Dermis microvascular lymphatic vessel endothelial cell (primary cell): ENCODE data around the gene RIMBP2. TPM values are rescaled to one million over a fixed set of nuclear protein-coding genes. Genes with fewer than 3 reads are reported as not detected.
"Not testable (repeated sequence)": the region's sequence is repeated elsewhere in the genome, so short reads cannot be mapped to it uniquely, and the experiment has no call there.

Experiments used
- DNase-seq, 2 donors: peaks; one replicate each; pipeline versions ENCODE4 v3.0.0 to v3.0.0-alpha.2; 2010; ENCODE audit warnings: low read depth in 2 of 2
- total RNA-seq: library from RNA; depleted of rRNA; stranded (reverse); fragments of >200 nt; gene quantifications from 2 replicates; pipeline ENCODE4 v1.2.1, GENCODE V29; 2014

The RIMBP2 gene
- total RNA-seq, 1 donor from 2014 or later: not detected

DNA sequence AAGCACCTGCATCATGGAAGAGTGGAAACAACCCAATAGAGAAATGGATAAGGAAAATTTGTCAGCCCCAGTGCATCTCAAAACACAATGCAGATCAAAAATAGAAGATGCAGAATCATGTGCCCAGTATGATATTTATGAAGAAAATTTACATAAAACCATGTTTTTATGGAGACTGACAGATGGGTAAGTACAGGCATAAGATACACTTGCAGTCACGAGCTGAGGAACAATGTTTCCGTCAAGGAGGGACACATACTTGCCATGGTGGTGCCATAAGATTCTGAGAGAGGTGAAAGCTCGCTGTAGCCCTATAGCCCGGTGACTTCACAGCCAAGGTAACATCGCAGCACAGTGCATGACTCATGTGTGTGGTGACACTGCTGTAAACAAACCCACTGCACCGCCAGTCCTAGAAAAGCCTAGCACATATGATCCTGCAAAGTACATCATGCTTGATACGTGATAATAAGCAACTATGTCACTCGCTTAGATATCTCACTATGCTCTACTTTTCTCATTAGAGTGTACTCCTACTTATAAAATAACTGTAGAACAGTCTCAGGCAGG, 112.6 kb downstream of the RIMBP2 start:
- DNase-seq: no peak

DNA sequence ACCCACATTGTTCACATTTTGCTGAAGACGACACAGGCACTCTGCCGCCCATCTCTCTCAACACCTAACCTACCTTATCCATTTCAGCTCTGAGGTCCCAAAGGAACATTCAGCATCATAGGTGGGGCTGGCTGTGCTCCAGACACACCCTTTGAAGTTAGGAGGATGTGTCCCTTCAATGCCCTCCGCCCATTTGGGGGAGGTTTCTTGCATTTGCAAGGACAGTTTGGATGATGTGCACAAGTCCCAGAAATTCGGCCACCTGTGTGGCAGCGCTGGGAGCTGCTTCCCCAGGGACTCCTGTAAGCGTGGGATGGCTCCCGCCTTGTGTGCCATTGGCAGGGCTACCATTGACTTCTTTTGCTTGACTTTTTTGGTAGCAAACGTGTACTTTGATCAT, 113.8 kb downstream of the RIMBP2 start:
- no peak for DNase-seq

DNA sequence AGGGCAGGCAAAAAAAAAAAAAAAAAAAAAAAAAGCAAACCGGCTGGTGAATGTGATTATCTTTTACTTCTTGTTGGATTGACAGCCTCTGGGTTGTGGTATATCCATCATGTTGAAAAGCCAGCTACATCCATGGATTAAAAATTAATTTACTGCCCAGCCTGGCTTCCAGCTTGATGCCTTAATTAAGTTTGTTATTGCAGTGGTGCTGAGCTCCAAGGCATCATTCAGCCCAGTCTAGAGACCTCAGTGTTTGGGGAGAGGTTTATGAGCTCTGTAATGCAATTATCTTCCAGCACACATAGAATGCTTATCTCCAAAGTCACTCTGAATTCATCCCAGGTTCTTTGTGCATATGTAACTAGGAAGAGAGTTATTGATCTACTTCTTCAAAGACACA, 114.8 kb downstream of the RIMBP2 start:
- no peak for DNase-seq

DNA sequence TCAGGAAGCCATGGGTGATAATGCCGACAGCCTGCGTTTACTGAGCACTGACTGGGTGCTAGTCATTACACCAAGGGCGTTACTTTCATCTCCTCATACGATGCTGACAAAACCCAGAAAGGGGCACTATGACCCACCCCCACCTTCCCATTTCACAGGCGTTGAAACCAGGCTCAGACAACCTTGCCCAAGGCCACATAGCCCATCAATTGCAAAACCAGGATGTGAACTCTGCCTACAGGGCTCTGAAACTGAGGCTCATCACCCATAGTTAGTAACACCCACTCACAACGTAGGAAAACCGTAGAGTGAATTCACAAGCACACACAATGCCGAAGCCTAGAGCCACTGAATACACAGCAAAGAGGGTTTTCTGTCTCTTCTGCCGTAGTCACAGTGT, 119.9 kb downstream of the RIMBP2 start:
- DNase-seq: no peak

GRCh38 chr12:130595566-130595965, 120.5 kb downstream of the RIMBP2 start:
- DNase-seq: no peak

DNA sequence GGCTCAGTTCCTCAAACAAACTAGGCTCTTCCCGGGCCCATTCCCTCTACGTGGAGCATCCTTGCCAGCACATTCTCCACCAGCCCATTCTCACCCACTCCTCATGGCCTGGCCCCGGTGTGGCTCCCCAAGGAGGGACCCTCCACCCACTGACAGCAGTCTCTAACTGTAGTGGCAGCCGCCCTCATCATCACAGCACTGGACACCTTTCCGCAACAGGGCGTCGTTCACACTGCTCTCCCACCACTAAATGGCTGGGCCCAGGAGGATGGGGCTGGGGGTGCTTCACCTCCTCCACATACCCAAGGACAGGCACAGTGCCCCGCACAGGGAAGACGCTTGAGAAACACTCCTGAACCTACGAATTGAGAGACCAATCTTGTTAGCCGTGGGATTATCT, 123.0 kb downstream of the RIMBP2 start:
- no peak for DNase-seq

DNA sequence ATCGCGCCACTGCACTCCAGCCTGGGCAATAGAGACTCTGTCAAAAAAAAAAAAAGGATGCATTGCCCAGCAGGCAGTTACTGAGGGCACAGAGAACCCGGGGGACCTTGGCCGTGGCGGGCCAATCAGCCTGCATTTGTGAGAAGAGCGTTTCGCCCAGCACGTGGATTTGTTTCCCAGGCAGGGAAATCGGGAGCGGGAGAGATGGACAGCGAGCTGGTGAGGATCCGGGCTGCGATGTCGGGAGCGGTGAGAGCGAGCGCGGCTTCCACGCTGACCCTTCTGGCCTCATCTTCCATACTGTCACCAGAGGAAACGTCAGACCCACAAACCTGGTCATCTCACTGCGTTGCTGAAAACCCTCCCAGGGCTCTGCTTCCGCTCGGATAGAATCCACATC, 123.5 kb downstream of the RIMBP2 start:
- DNase-seq: no peak

DNA sequence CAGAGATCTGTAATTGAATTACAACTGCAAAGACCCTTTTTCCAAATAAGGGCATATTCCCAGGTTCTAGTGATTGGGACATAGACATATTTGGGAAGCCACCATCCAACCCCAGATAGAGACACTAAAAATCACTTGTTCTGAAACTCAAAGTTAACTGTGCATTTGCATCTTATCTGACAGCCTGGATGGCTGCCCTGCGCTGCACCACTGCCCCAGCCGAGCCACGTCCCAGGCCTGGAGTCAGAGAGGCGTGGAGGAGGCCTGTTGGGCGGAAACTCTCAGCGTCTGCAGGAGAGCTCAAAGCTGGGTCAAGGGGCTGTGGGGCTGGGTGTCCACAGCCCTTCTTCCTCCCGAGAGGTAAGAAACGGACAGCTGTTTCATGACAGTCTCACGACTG, 124.4 kb downstream of the RIMBP2 start:
- DNase-seq: no peak

- no peak for DNase-seq
Measured at GRCh38 chr12:130590685-130591084, 125.4 kb downstream of the RIMBP2 start.

DNA sequence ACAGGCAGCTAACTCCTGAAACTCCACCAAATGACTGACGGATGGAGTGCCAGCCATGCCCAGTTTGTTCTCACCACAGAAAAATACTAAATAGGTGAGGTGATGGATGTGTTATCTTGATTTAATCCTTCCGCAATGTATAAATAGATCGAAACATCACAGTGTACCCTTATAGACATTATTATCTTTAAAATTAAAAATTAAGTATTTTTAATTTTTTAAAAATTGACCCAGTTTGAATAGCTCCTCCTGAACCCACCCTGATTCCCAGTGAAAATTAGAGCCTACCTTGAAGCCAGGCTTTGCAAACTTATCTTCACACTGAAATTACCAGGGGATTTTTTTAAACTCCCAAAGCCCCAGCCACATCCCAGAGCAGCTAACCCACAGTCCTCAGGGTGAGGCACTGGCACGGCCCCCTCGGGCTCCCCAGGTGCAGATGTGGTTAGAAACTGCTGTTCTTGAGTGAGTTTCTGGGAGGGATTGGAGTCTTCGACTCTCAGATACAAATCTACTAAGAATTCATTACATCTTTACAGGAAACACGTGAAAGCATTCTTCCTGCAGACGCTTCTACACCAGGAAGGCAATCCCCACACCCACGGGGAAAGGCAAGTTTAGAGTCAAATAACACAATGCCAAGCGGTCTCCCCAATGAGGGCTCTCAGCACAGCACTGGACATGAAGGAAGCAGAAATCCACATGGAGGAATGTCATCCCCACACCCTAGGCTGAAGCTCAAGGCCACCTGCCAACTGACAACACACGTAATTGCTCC, 126.4 kb downstream of the RIMBP2 start:
- DNase-seq: no peak

DNA sequence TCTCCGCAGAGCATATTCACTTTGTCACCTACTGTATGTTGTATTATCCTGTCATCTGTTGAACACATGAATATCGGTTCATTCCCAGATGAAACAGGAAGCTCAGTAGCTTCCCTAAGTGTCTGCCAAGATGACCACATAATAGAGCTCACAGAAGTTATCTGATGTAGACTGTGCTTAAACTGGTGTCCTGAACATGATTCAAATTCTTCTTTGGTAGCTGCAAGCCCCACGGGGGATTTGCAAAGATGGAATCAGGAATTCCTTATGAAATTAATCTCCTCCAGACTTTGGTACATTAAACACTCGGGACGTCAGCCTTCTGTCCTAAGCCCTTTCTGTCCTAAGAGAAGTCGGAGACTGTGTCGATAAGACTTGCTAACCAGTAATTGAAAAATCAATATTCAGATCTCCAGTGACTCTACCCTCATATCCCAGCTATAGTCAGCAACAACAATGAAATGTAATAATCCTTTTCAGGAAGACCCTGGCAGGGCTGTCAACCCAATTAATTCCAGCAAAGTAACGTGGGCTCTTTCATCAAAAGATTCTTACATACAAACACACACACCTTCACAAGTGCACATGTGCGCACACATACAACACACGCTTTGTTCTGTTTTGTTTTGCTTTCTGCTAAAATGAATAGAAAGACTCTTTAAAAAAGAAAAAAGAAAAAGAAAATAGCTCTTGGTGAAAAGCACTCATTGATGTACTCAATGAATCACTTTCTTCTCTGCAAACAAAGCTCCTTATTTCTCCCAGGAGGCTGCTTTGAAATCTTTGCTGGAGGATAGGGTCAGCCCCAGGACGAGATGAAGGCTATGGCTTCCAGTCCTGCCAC, 127.2 kb downstream of the RIMBP2 start:
- DNase-seq: no peak

GRCh38 chr12:130587966-130588365, 128.1 kb downstream of the RIMBP2 start:
- no peak for DNase-seq

DNA sequence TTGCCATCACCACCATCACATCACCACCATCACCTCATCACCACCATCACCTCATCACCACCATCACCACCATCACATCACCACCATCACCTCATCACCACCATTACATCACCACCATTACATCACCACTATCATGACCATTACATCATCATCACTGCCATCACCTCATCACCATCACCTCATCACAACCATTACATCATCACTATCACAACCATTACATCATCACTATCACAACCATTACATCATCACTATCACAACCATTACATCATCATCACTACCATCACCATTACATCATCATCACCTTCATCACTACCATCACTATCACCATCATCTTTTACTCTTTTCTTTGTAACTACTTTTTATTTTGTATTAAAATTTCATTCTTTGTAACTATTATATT, 131.6 kb downstream of the RIMBP2 start:
- DNase-seq: not testable (repeated sequence)

DNA sequence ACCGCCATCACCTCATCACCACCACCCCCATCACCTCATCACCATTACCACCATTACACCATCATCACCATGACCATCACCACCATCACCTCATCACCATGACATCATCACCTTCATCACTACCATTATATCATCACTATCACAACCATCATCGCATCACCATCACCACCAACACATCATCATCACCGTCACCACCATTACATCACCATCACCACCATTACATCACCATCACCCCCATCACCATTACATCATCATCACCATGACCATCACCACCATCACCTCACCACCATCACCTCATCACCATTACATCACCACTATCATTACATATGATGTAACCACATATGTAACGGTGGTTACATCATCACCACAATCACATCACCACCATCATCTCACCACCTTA, 132.3 kb downstream of the RIMBP2 start:
- no peak for DNase-seq

DNA sequence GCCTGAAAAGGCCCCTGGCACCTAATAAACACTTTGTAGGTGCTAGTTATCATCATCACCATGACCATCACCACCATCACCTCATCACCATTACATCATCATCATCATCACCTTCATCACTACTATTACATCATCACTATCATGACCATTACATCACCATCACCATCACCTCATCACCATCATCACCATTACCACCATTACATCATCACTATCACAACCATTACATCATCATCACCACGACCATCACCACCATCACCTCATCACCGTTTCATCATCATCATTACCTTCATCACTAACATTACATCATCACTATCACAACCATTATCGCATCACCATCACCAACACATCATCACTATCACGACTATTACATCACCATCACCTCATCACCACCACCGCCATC, 132.8 kb downstream of the RIMBP2 start:
- no peak for DNase-seq

DNA sequence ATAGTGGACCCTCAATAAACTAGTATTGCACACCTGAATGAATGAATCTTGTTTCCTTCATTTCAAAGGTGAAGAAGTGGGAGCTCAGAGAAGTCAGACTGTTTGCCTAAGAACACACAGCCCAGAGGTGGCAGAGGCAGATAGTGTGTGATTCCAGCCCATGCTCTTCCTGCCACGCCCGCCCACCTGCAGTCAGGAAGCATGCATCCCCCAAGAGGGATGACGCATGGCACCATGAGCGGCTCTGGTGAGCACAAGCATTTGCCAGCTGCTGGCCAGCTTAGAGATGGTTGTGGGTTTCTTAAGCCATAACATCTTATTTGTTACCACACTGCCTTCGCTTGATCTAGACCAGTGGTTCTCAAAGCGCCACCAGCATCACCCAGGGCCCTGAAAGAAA, 133.8 kb downstream of the RIMBP2 start:
- DNase-seq: no peak

DNA sequence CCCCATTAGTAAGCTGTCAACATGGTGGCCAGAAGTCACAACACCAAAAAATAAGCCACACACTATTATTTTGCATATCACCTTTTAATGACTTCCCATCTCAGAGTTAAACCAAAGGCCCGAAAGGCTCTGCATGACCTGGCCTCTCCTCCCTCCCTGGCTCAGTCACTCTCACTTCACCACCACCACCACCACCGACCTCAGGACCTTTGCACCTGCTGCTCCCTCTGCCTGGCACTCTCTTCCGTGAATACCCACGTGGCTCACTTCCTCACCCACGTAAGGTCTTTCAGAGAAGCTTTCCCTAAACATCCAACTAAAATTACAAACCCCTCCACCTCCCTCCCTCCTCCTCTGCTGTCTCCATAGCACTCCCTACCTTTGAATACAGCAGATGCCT, 134.3 kb downstream of the RIMBP2 start:
- no peak for DNase-seq

DNA sequence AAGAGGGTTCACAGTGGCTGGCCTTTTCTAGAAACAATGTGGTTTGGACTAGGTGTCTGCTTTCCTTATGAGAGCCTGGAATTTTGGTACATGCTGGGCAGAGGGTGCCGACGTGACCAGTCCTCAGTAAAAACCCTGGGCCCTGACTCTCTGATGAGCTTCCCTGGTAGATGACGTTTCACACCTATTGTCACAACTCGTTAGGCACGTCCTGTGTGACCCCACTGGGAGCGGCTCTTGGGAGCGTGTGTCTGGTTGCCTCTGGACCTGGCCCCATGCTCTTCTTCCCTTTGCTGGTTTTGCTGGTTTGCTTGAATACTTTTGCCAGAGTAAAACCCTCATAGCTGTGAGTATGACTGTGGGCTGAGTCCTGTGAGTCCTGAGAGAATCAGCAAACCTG, 136.9 kb downstream of the RIMBP2 start:
- no peak for DNase-seq

GRCh38 chr12:130577351-130577750, 138.7 kb downstream of the RIMBP2 start:
- no peak for DNase-seq

GRCh38 chr12:130576371-130576816, 139.7 kb downstream of the RIMBP2 start:
- no peak for DNase-seq

- no peak for DNase-seq
Measured at GRCh38 chr12:130574402-130574801, 141.7 kb downstream of the RIMBP2 start.

DNA sequence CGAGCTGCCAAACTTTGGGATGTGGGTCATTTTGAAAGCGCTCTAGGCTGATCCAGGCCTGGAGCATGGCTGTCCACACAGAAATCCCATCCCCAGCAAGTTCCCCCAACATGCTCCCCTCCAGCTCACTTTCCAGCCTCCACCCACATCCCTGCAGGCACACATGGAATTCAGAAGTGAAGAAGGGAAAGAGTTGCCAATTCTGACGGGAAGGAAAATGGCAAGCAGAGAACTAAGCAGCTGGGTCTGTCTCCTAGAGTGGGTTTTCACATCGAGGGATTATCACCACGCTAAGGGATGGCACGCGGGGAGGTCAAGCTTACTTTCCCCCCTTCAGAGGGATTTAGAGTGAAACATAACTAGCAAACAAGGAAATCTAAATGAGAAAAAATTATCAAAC, 142.3 kb downstream of the RIMBP2 start:
- DNase-seq: no peak

- DNase-seq: no peak
Measured at GRCh38 chr12:130573235-130573634, 142.9 kb downstream of the RIMBP2 start.
